ENCODE results near the gene MPZL1. TPM values are rescaled to one million over a fixed set of nuclear protein-coding genes. Genes with fewer than 3 reads are reported as not detected.
A peak's percentile ranks its signal among the peaks of the same experiment; 100 is the strongest.

Gene MPZL1
- total and polyA plus RNA-seq, 7 experiments from 2014 or later = 4.8 to 25.3 (median 12.2) TPM

GRCh38 chr1:167713330-167714081 lies 8.3 kb upstream of the MPZL1 start:
- intact Hi-C loops (cut with micrococcal nuclease) = loop anchor here (1.0 to 10.0 kb wide), 10 partner anchors 8 to 1991 kb away; partner anchors contain the start of genes GPA33 (in 1 of the 2), NME7 (in 1 of the 2), STYXL2 (in 1 of the 2) and TADA1 (in 1 of the 2)
- peak overlapping the region; percentile 84 to 100 (median 92) for H3K27ac Mint-ChIP-seq
- ChIA-PET CTCF (interaction anchor here (0.6 to 3.2 kb wide), 3 partner anchors 19 to 858 kb away, joined by 3 to 17 read pairs (median 3); no protein-coding TSS in a partner anchor), POLR2A (interaction anchor here (0.6 to 2.4 kb wide), 3 partner anchors 86 to 156 kb away, joined by 3 to 6 read pairs (median 3); no protein-coding TSS in a partner anchor)
- H3K4me1 Mint-ChIP-seq = peaks cover 28 to 44% (median 37%) of the 10 kb centered on the region in 7 donors
- H3K27me3 Mint-ChIP-seq = peaks cover 0 to 16% (median 0%) of the 10 kb centered on the region in 5 donors
- Histone ChIP-seq H3K27me3 (ENCODE audit: control insufficient read depth in 2 of 2, insufficient read depth in 2 of 2, low read length in 2 of 2) (no peaks in the 10 kb centered on the region), H3K4me1 (ENCODE audit: control insufficient read depth in 2 of 2, insufficient read depth in 2 of 2, low read length in 2 of 2) (peaks cover 0 to 4% of the 10 kb centered on the region in 2 donors), H3K4me3 (ENCODE audit: low read length) (peak overlapping the region; percentile 88), H3K27ac (ENCODE audit: low read depth, low read length) (peak overlapping the region; percentile 48), H3K9me3 (ENCODE audit: control insufficient read depth in 2 of 3, low read length in 3 of 3) (no peaks in the 10 kb centered on the region), H3K36me3 (ENCODE audit: control insufficient read depth in 2 of 3, insufficient read depth in 3 of 3, low read length in 3 of 3) (no peaks in the 10 kb centered on the region)
- peaks cover 0 to 22% (median 0%) of the 10 kb centered on the region in 11 donors for H3K9me3 Mint-ChIP-seq
- H3K4me3 Mint-ChIP-seq = peak overlapping the region; percentile 89 to 98 (median 93)
- H3K36me3 Mint-ChIP-seq = peaks cover 0 to 7% (median 0%) of the 10 kb centered on the region in 5 donors
- ATAC-seq (no peak), DNase-seq (peak in 4 of 9 donors; percentile 19 to 35 (median 26))

GRCh38 chr1:167714098-167714438 lies 7.7 kb upstream of the MPZL1 start:
- Histone ChIP-seq H3K36me3 (ENCODE audit: control insufficient read depth in 2 of 3, insufficient read depth in 3 of 3, low read length in 3 of 3) (no peaks in the 10 kb centered on the region), H3K27me3 (ENCODE audit: control insufficient read depth in 2 of 2, insufficient read depth in 2 of 2, low read length in 2 of 2) (no peaks in the 10 kb centered on the region), H3K4me3 (ENCODE audit: low read length) (peak overlapping the region; percentile 88), H3K4me1 (ENCODE audit: control insufficient read depth in 2 of 2, insufficient read depth in 2 of 2, low read length in 2 of 2) (peaks cover 3 to 4% of the 10 kb centered on the region in 2 donors), H3K9me3 (ENCODE audit: control insufficient read depth in 2 of 3, low read length in 3 of 3) (no peaks in the 10 kb centered on the region), H3K27ac (ENCODE audit: low read depth, low read length) (peak overlapping the region; percentile 48)
- ChIA-PET CTCF (interaction anchor here (1.0 to 3.2 kb wide), 3 partner anchors 10 to 26 kb away, joined by 3 to 17 read pairs (median 6); no protein-coding TSS in a partner anchor), POLR2A (interaction anchor here (1.0 to 2.4 kb wide), 7 partner anchors 9 to 222 kb away, joined by 3 to 12 read pairs (median 6); partner anchors contain the start of genes CD247 and DCAF6)
- Mint-ChIP-seq H3K4me3 (peak overlapping the region; percentile 89 to 98 (median 93)), H3K36me3 (peaks cover 0 to 7% (median 0%) of the 10 kb centered on the region in 5 donors), H3K27me3 (peaks cover 0 to 16% (median 0%) of the 10 kb centered on the region in 5 donors), H3K4me1 (peaks cover 24 to 42% (median 34%) of the 10 kb centered on the region in 7 donors), H3K9me3 (peaks cover 0 to 20% (median 0%) of the 10 kb centered on the region in 11 donors), H3K27ac (peak overlapping the region; percentile 84 to 100 (median 98))
- intact Hi-C loops (cut with micrococcal nuclease) = loop anchor here (1.0 to 10.0 kb wide), 9 partner anchors 8 to 1991 kb away; partner anchors contain the start of genes GPA33 (in 1 of the 2), NME7 (in 1 of the 2), STYXL2 (in 1 of the 2) and TADA1 (in 1 of the 2)
- peak in 1 of 9 donors; percentile 76 for DNase-seq
- peak; percentile 71 for ATAC-seq

GRCh38 chr1:167714439-167715156 lies 7.2 kb upstream of the MPZL1 start:
- H3K36me3 ChIP-seq (ENCODE audit: control insufficient read depth in 2 of 3, insufficient read depth in 3 of 3, low read length in 3 of 3) = no peaks in the 10 kb centered on the region
- ChIA-PET POLR2A (interaction anchor here (0.7 to 2.4 kb wide), 14 partner anchors 9 to 495 kb away, joined by 3 to 12 read pairs (median 6); partner anchors contain the start of genes CD247, CREG1 and DCAF6), CTCF (interaction anchor here (0.6 to 3.2 kb wide), 13 partner anchors 10 to 221 kb away, joined by 3 to 17 read pairs (median 6); partner anchors contain the start of gene CREG1)
- intact Hi-C loops (cut with micrococcal nuclease) = loop anchor here (1.0 to 10.0 kb wide), 18 partner anchors 8 to 1990 kb away; partner anchors contain the start of genes DCAF6 (in 2 of the 2), POU2F1 (in 2 of the 2), CREG1 (in 1 of the 2) and GPA33 (in 1 of the 2)
- Mint-ChIP-seq H3K36me3 (peaks cover 0 to 7% (median 0%) of the 10 kb centered on the region in 5 donors), H3K4me1 (peaks cover 26 to 45% (median 37%) of the 10 kb centered on the region in 7 donors), H3K27ac (peak overlapping the region; percentile 87 to 100 (median 98)), H3K9me3 (peaks cover 0 to 19% (median 0%) of the 10 kb centered on the region in 11 donors), H3K27me3 (peaks cover 0 to 16% (median 0%) of the 10 kb centered on the region in 5 donors), H3K4me3 (peak overlapping the region; percentile 89 to 98 (median 93))
- ATAC-seq (peak; percentile 66), DNase-seq (peak; percentile 82 to 94 (median 89))
- no peaks in the 10 kb centered on the region for H3K9me3 ChIP-seq (ENCODE audit: control insufficient read depth in 2 of 3, low read length in 3 of 3)
- H3K4me3 ChIP-seq (ENCODE audit: low read length) = peak overlapping the region; percentile 88
- H3K4me1 ChIP-seq (ENCODE audit: control insufficient read depth in 2 of 2, insufficient read depth in 2 of 2, low read length in 2 of 2) = peaks cover 4 to 9% of the 10 kb centered on the region in 2 donors
- peak overlapping the region; percentile 48 for H3K27ac ChIP-seq (ENCODE audit: low read depth, low read length)
- H3K27me3 ChIP-seq (ENCODE audit: control insufficient read depth in 2 of 2, insufficient read depth in 2 of 2, low read length in 2 of 2) = no peaks in the 10 kb centered on the region

- Histone ChIP-seq H3K27ac (ENCODE audit: low read depth, low read length) (peak overlapping the region; percentile 48), H3K9me3 (ENCODE audit: control insufficient read depth in 2 of 3, low read length in 3 of 3) (no peaks in the 10 kb centered on the region), H3K36me3 (ENCODE audit: control insufficient read depth in 2 of 3, insufficient read depth in 3 of 3, low read length in 3 of 3) (no peaks in the 10 kb centered on the region), H3K4me1 (ENCODE audit: control insufficient read depth in 2 of 2, insufficient read depth in 2 of 2, low read length in 2 of 2) (peaks cover 4 to 13% of the 10 kb centered on the region in 2 donors), H3K27me3 (ENCODE audit: control insufficient read depth in 2 of 2, insufficient read depth in 2 of 2, low read length in 2 of 2) (no peaks in the 10 kb centered on the region), H3K4me3 (ENCODE audit: low read length) (peak overlapping the region; percentile 88)
- Mint-ChIP-seq H3K9me3 (peaks cover 0 to 19% (median 0%) of the 10 kb centered on the region in 11 donors), H3K36me3 (peaks cover 0 to 7% (median 0%) of the 10 kb centered on the region in 5 donors), H3K27ac (peak overlapping the region; percentile 87 to 100 (median 98)), H3K27me3 (peaks cover 0 to 16% (median 0%) of the 10 kb centered on the region in 5 donors), H3K4me3 (peak overlapping the region; percentile 89 to 98 (median 93)), H3K4me1 (peaks cover 26 to 53% (median 45%) of the 10 kb centered on the region in 7 donors)
- POLR2A ChIA-PET = interaction anchor here (0.6 to 2.4 kb wide), 15 partner anchors 8 to 496 kb away, joined by 3 to 12 read pairs (median 5); partner anchors contain the start of genes CD247, CREG1 and DCAF6
- intact Hi-C loops (cut with micrococcal nuclease) = loop anchor here (1.0 to 10.0 kb wide), 17 partner anchors 47 to 1989 kb away; partner anchors contain the start of genes DCAF6 (in 2 of the 2), POU2F1 (in 2 of the 2), CREG1 (in 1 of the 2) and GPA33 (in 1 of the 2)
- ATAC-seq (peak; percentile 81), DNase-seq (peak; percentile 66 to 91 (median 89))
- CTCF ChIA-PET = interaction anchor here (0.6 to 3.2 kb wide), 12 partner anchors 11 to 220 kb away, joined by 3 to 17 read pairs (median 6); partner anchors contain the start of gene CREG1
These were observed 6.4 kb upstream of the MPZL1 start for GRCh38 chr1:167715157-167715999.

GRCh38 chr1:167716000-167716271 lies 5.8 kb upstream of the MPZL1 start:
- Histone ChIP-seq H3K36me3 (ENCODE audit: control insufficient read depth in 2 of 3, insufficient read depth in 3 of 3, low read length in 3 of 3) (no peaks in the 10 kb centered on the region), H3K4me3 (ENCODE audit: low read length) (peak overlapping the region; percentile 88), H3K27ac (ENCODE audit: low read depth, low read length) (peak overlapping the region; percentile 48), H3K27me3 (ENCODE audit: control insufficient read depth in 2 of 2, insufficient read depth in 2 of 2, low read length in 2 of 2) (no peaks in the 10 kb centered on the region), H3K4me1 (ENCODE audit: control insufficient read depth in 2 of 2, insufficient read depth in 2 of 2, low read length in 2 of 2) (peaks cover 4 to 13% of the 10 kb centered on the region in 2 donors), H3K9me3 (ENCODE audit: control insufficient read depth in 2 of 3, low read length in 3 of 3) (no peaks in the 10 kb centered on the region)
- DNase-seq (peak in 1 of 9 donors; percentile 10), ATAC-seq (no peak)
- peaks cover 0 to 16% (median 0%) of the 10 kb centered on the region in 5 donors for H3K27me3 Mint-ChIP-seq
- ChIA-PET POLR2A (interaction anchor here (0.6 to 2.4 kb wide), 8 partner anchors 8 to 840 kb away, joined by 3 to 12 read pairs (median 6); partner anchors contain the start of genes CREG1, DCAF6 and TADA1), CTCF (interaction anchor here (1.3 to 2.2 kb wide), 3 partner anchors 79 to 116 kb away, joined by 5 to 12 read pairs (median 7); no protein-coding TSS in a partner anchor)
- intact Hi-C loops (cut with micrococcal nuclease) = loop anchor here (1.0 to 10.0 kb wide), 17 partner anchors 47 to 1989 kb away; partner anchors contain the start of genes DCAF6 (in 2 of the 2), POU2F1 (in 2 of the 2), CREG1 (in 1 of the 2) and GPA33 (in 1 of the 2)
- peaks cover 0 to 19% (median 0%) of the 10 kb centered on the region in 11 donors for H3K9me3 Mint-ChIP-seq
- peak overlapping the region; percentile 87 to 100 (median 98) for H3K27ac Mint-ChIP-seq
- peaks cover 0 to 7% (median 0%) of the 10 kb centered on the region in 5 donors for H3K36me3 Mint-ChIP-seq
- H3K4me1 Mint-ChIP-seq = peaks cover 30 to 59% (median 51%) of the 10 kb centered on the region in 7 donors
- H3K4me3 Mint-ChIP-seq = peak overlapping the region; percentile 89 to 98 (median 93)
